GM18508 (cell line): Measurements from ENCODE around the gene ARSB.
"Not testable (repeated sequence)": the region's sequence is repeated elsewhere in the genome, so short reads cannot be mapped to it uniquely, and the experiment has no call there.

Experiments used
- ATAC-seq: cut with Tn5 transposase; IDR thresholded peaks from one replicate; pipeline ENCODE4 v1.9.1; 2021; ENCODE audit warnings: moderate number of reproducible peaks; ENCODE audit not compliant: insufficient read depth, unreplicated experiment

ARSB gene

DNA sequence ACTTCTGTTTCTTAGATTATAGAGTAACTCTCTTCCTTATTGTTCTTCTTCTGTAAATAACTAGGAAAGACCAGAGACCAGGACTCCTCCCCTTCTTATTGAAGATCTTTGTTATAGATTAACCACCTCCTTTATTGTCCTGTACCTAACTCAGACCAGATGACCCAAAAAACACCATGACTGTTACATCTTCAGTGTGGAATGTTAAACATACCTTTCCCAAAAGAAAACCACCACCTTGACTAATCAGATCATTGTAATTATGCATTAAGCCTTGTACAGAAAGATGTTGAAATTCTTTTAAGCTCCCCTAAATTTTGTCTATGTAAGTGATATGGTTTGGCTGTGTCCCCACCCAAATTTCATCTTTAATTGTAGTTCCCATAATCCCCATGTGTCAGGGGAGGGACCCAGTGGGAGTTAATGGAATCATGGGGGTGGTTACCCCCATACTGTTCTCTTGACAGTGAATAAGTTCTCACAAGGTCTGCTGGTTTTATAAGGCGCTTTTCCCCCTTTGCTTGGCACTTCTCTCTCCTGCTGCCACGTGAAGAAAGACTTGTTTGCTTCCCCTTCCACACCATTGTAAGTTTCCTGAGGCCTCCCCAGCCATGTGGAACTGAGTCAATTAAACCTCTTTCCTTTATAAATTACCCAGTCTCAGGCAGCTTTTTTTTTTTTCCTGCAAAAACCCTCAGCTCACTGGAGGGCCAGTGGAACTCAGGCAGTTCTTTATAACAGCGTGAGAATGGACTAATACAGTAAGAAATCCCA, 26.3 kb downstream of the ARSB start:
- ATAC-seq, result no peak

DNA sequence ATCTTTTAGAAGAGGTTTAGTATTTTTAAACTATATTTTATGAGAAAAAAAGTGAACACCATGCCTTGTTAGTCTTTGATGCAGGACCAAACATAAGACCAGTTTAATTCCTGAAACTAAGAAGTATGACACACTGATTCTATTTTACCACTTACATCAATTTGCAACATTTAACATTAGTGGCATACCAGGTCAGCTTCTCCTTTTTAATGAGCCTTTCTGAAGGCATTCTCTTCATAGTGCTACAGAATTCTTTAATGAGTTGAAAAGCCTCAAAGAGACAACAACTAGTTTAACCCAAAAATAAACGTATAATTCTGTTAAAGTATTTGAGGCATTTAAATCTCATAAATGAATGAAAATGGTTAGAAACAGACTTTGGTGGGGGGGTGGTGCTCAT, 28.2 kb downstream of the ARSB start:
- ATAC-seq, result no peak

DNA sequence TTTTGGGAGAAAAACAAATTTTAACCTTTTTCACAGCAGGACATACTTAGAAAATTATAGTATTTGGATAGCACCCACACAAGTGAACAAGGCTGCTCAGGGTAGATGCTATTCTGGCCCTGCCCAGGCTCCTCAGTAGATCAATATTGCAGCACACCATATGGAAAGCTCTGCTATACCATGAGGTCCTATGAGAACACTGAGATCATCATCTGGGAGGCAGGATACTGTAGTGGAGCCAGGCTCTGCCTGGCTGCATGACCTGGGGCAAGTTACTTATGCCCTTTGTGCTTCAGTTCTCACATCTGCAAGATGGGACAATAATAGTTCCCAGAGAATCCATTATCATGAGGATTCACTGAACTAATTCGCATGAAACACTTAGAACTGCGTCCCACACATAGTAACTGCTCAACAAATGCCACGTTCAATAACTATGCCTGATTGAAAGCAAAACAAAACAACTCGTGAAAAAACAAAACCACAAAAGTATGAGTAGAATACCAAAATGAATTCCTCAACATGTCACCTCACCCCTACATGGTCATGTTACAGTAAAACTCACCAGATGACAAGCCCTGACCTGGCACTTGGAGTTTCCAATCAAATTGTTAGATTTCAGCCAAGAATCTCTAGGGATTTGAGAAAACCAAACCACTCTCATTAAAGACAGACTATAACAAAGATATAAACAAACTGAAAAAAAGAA, 31.9 kb downstream of the ARSB start:
- ATAC-seq, result no peak

DNA sequence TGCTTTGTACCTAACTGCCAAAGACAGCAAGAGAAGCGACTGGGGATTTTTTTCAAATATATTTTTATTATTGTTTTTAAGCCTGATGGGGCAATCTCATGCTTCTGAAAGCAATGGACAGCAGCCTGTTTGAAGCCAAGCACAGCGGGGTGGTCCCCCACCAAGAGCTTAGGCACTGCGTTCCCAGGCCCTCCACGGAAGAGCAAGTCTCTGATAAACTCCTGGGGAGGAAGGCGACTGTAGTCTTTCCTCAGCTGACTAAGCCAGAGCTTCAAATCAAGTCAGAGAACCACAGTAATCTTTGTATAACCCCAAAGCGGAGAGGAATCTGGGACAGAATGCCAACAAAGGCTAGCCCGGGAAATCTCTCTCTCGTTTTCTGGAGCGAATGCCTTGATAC, 54.4 kb downstream of the ARSB start:
- ATAC-seq, result no peak

DNA sequence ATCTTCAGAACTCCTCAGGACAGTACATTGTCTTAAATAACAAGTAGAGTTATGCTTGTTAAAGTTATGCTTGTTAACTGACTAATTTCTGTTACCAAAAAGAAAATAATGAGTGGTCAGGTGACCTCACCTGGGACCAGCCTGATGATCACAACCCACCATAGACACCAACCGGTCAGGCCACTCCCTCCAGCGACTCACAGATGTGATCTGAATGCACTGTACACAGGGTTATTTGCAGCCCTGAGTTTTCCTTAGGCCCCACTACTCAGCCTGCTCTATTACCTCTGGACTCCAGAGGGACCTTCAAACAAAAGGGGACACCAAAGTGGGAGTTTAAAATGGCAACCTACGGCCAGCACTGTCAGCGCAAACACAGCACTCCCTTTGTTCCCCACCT, 55.3 kb downstream of the ARSB start:
- ATAC-seq, result no peak

DNA sequence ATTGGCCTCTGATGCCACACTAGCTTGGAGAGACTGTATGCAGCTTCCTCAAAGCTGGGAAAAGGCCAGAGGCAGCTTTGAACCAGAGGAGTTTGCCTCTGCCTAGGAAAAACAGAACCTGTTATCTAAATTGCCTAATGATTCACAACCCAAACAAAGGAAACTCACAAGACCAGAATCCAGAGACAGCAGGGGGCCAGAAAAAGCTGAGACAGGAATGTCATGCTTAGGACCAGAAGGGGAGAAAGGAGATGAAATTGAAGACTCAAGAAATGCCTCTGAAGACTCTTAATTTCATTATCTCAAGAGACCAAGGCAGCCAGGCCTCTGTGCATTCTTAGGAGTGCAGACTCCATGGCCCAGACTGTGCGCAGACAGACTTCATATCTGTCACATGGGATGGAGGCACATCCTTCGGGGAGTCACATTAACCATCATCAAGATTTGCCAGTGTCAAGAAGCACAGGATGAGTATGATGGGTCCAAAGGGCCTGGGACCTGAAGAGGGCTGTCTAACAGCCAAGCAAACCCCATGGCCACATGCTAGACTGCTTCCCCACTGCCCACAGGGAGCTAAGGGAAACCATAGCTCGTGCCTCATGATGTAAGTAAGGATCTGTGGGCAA, 57.3 kb downstream of the ARSB start:
- no peak for ATAC-seq

DNA sequence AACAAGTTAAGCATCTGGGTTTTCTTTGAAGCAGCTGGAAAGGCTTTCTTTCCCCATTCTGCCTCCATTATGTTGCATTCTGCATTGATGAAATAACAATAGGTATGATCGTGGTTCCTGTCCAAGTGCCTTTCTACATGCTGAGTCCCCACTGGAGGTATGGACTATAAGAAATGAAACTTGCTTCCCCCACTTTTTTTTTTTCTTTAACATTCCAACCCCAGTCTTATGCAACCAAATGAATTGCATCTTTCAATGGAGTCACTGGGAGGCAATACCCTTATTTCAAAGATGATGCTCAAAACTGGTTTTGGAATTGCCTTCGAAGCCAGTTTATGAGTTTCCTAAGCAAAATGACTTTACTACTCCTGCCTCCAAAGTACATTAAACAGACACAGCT, 58.9 kb downstream of the ARSB start:
- no peak for ATAC-seq

DNA sequence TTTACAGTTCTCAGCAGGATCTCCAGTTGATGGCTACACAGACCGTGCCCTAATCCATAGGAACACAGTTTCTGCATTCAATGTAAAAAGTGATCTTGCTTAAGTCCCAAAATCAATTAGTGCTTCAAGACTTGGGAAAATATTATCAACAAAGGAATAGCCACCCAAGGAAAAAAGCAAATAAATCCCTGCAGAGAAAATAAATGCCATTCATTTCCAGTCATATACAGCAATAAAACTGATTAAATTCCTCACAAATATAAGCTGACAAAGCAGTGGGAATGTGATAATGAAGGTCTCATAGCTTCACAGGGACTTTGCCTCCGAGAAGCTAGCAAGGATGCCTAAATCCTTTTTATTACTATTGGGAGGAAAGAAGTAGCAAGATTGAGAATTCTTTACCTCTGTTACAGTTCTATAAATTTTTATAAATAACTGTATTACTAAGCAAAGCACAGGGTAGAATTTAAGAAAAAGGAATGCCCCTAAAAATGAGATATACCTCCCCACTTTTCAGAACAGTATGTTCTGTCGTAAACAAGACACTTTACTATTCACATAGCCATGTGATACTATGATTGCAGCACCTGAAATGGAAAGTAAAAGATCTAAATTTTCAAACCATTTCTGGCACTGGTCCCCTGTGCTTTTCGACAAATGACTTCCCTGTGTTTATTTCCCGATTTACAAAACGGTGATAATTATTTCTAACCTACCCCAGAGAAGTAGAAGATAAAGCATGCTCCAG, 59.8 kb downstream of the ARSB start:
- ATAC-seq, result no peak

DNA sequence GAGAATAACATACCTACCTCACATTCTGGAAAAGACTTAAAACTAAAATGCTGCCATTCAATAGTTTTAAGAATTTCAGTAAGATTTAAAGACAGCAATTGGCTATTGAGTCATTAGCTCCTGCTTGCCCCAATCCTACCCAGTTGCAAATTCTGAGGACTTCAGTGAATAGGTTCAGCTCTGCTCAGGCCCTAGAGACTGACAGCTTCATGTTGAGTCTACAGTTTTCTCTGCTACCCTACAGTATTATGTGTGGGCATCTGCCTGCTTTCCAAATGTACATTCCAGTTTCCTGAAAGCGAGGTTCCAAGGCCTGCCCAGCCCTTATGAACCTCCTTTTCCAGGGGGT, 61.5 kb downstream of the ARSB start:
- ATAC-seq, result no peak

DNA sequence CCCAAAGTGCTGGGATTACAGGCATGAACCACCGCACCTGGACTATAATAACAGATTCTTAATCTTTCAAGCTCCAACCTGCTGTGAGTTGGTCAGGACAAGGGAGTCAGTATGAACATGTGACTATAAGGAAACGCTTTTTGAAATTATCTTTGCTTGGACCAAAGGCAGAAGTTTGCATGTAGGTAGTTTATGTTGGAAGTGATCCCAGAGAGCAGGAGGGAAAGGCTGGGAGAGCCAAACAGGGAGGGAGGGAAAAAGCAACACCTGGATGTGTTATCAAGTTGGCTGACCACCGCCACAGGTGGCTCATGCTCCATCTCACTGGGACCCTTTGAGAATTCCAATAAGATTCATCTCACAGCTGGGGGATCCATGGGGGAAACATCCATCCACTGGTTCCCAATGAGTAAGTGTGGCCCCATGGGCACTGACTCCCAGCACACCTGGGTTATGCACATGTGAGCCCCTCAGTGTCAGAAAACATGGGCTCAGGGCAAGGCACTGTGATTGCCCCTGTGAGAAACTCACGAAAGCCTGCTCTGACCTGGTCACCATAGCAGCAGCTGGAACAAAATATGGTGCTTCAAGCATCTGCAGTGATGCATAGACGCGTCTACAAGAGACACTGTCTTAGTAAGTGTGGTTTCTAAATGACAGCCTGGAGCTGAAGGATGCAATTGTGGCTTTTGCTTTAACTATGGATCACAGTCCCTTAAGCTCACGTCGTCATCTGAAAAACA, 62.1 kb downstream of the ARSB start:
- no peak for ATAC-seq

DNA sequence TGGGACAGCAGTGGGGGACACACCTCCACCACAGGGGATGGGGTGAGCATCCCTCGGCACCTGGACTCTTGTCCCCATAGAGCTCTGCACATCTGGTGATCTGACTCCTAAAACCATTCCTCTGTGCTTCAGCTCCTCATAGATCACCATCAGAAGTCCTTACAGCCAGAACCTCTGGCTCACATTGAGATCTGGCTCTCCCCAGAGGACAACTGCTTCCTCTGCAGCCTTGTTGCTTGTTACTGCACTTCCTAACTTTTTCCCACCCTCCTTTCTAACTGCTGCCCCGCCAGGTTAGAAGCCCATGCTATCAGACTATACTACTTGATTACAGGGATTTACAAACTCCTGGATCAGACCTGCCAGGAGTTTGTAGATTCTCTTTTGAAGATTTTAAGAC, 64.5 kb downstream of the ARSB start:
- no peak for ATAC-seq

DNA sequence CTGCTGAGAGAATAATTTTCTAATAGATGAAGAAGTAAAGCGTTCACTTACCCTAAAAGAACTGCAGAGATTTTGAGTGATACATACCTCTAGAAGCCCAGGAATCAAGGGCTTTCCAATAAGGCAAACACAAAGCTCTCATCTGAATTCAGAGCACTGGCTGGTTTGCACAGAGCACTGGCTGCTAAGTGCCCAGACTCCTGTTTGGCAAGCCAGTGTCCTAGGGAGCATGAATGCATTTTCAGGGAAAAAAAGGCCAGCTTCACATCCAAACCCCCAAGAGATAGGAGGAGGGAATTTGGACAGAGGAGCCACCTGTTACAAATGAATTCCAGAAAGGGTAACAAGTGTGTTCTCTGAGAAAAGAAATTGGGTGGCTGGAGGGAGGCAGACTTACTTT, 65.3 kb downstream of the ARSB start:
- no peak for ATAC-seq

DNA sequence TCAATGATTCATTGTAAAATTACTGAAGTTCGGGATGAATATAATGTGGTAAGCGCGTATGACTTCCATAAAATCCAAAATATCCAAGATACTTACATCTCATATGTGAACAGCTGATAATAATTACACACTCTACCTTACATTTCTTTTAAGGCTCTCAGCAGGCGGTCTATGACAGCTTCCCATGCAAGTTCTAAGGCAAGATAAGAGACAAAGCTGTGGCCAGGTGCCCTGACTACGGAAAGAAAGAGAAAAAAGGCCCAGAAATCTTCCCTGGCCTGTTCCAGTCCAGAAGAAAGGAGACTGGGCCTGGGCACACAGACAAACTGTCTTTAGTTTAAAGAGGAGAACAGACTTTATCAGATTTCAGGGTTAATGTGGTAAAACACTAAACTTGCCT, 69.1 kb downstream of the ARSB start:
- no peak for ATAC-seq

DNA sequence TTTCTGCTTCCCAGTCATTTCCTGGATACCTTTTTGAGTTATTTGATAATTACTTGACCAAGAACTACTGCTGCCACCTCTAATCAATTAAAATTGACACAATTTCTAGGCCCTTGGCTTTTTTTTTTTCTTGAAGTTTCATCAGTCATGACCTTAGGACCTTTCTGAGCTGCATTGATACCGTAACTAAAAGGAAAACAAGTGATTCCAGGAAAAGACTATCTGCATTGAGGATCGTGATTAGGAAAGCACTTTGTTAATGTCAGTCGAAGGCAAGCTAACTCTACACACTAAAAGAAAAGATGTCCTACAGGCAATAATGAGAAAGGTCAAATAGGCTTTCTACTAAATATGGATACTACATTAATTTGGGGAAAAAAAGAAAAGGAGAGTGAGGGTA, 69.9 kb downstream of the ARSB start:
- ATAC-seq, result no peak

DNA sequence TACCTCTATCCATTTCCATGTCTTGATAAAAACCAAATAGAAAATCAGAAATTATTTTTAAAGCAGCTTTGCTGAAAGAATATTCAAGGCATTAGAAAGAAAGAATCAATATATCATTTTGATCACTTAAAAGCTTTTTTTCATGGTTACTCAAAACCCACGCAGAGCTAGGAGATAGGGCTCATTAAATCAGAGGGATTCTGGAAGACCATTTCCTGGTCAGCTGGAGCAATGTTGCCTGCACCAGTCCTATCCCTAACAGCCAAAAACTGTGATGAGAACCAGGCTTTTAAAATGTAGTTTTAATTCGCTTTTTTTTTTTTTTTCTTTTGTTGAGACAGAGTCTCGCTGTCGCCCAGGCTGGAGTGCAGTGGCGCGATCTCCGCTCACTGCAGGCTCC, 72.3 kb downstream of the ARSB start:
- ATAC-seq, result no peak

DNA sequence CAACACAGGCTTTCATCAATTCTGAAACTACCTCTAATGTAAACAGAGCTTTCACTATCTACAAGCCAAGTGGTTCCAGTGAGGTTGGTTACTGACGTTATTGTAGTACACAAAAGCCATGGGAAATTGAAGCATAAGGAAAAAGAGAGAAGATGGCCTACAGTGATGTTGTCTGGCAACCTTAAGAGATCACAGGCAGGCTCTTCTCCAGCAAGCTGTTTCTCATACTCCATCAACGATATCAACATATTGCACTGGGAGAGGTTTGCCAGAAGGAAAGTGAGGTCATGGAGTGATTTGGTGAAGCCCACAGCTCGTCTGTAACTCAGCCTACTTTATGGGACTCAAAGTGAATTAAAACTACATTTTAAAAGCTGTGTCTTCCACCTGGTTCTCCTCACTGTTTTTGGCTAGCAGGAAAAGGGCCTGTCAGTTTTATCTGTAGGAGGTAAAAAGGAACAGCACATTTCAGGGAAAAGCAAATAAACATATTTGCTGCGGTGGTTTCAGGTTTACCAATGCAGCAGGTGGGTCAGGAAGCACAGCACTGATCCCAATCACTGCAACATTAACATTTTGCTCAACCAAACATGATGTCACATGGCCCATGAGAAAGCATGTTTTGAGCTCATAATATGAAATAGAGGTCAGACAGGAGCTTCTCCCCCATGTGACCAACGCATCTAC, 72.9 kb downstream of the ARSB start:
- no peak for ATAC-seq

DNA sequence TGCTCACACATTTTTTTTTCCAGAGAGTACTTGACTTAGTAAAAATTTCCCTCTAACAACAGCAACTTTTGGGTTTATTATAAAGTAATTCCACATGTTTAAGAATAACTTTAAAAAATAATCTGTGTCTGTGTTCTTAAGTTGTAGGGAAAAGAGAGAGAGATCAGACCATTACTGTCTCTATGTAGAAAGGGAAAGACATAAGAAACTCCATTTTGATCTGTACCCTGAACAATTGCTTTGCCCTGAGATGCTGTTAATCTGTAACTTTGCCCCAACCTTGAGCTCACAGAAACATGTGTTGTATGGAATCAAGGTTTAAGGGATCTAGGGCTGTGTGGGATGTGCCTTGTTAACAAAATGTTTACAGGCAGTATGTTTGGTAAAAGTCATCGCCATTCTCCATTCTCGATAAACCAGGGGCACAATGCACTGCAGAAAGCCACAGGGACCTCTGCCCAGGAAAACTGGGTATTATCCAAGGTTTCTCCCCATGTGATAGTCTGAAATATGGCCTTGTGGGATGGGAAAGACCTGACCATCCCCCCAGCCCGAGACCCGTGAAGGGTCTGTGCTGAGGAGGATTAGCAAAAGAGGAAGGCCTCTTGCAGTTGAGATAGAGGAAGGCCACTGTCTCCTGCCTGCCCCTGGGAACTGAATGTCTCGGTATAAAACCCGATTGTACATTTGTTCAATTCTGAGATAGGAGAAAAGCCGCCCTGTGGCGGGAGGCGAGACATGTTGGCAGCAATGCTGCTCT, 75.7 kb downstream of the ARSB start:
- not testable (repeated sequence) for ATAC-seq

DNA sequence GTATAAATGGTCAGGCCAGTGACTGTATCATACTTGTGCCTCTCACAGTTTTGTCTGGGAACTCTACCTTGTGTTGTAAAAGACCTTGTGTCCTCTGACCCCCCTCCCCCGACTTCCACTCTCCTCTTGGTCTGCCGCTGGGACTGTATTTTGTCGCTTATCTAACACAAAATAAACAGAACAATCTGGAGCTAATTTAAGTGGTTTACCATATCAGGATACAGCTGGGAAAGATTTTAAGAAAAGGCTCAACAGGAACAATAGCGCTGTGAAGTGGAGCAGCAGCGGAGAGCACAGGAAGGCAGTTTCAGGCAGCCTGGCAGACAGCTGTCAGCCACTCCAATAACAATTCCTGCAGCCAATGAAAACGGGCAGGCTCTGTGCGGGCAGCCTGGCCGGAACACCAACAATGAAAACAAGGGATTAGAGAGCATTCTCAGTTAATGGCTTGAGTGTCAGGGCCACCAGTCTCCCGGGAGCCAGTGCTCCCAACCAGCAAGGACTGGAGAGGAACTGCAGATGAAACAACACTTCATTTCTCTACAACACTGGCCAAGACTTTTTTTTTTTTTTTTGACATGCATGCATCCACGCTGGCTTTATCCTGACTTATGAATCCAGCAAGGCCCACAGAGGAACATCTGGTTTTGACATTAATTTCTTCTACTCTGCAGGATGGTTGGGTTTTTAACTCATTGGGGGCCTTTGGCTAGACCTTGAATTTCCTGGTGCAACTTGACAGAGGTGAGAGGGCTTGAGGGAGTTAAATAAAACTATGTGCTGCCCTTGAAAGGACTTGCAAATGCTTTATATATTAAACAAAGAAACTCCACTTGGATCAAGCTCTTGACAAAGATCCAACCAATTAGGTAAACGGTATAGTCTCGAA, 76.7 kb downstream of the ARSB start:
- ATAC-seq, result no peak
